HepG2 (cell line): ENCODE results near the gene FNBP1L. TPM values are rescaled to one million over a fixed set of nuclear protein-coding genes. Genes with fewer than 3 reads are reported as not detected.

Experiments used
- ATAC-seq: fragments of 200-7000 bp; cut with Tn5 transposase; 3 replicates; pipeline ENCODE4 v1.9.1; 2020; ENCODE audit warnings: mild to moderate bottlenecking, moderate library complexity
- BruUV-seq: library from RNA; stranded (reverse); fragments of 400-500 nt; replicated peaks from 2 replicates; lab custom pipeline; 2021; lab: Mats Ljungman, UMichigan
- CTCF ChIA-PET: fragments of 300-600 bp; formaldehyde crosslinking; extraction: SDS; loops from one replicate; lab custom pipeline; 2021; ENCODE audit warnings: low total read pairs, inconsistent platforms, low intra/inter-chr PET ratio; lab: Yijun Ruan, JAX
- POLR2A ChIA-PET: fragments of 350-600 bp; sonication (Branson Sonifier 250); formaldehyde crosslinking; loops from one replicate; lab custom pipeline; 2020; ENCODE audit warnings: antibody characterized with exemption, inconsistent platforms; lab: Yijun Ruan, JAX
- DNase-seq: peaks from one replicate; pipeline ENCODE4 v3.0.0-alpha.2; 2015; ENCODE audit warnings: low spot score
- FAIRE-seq: peaks from 3 replicates; lab custom pipeline; 2011; peaks lifted over from hg19 to GRCh38; lab: Jason Lieb, UNC
- H2AFZ ChIP-seq: one replicate; pipeline ENCODE4 v1.6.1; 2011; ENCODE audit warnings: low read length, inconsistent platforms
- H3K27ac ChIP-seq: fragments of 300-600 bp; 3 replicates; pipeline ENCODE4 v1.8.0; 2011; ENCODE audit warnings: mixed run types, mild to moderate bottlenecking, mixed read lengths, low read length, inconsistent platforms; ENCODE audit not compliant: insufficient read depth; ENCODE audit errors: extremely low read length
- H3K27me3 ChIP-seq, 2 experiments: fragments of 200-600 bp in 1 of 2; 2 replicates in 1 of 2; 3 replicates in 1 of 2; pipeline versions ENCODE4 v1.6.0 to v1.8.0; 2011; ENCODE audit warnings: low read length in 2 of 2, mild to moderate bottlenecking in 2 of 2, moderate library complexity in 2 of 2, inconsistent platforms in 1 of 2; ENCODE audit not compliant: insufficient read depth in 2 of 2, control insufficient read depth in 1 of 2
- H3K36me3 ChIP-seq, 2 experiments: fragments of 200-600 bp in 1 of 2; replicated peaks in 1 of 2; 2 replicates in 1 of 2; 3 replicates in 1 of 2; pipeline versions ENCODE4 v1.5.1 to v1.8.0; 2011; ENCODE audit warnings: low read length in 2 of 2, inconsistent platforms in 1 of 2; ENCODE audit not compliant: insufficient read depth in 2 of 2, control insufficient read depth in 1 of 2
- H3K4me1 ChIP-seq: 2 replicates; pipeline ENCODE4 v1.5.1; 2012; ENCODE audit warnings: low read length, inconsistent platforms; ENCODE audit not compliant: insufficient read depth
- H3K4me2 ChIP-seq: 2 replicates; pipeline ENCODE4 v1.6.0; 2011; ENCODE audit warnings: low read depth, low read length, inconsistent platforms
- H3K4me3 ChIP-seq, 3 experiments: fragments of 200-600 bp in 1 of 3; sonication (generic), shearing (Covaris generic) in 1 of 3; replicated peaks in 1 of 3; 2 replicates each; pipeline ENCODE4 v1.5.1; 2011 to 2016; ENCODE audit warnings: low read length in 3 of 3, inconsistent platforms in 2 of 3, low read depth in 2 of 3, mild to moderate bottlenecking in 2 of 3, control low read depth in 1 of 3, mixed read lengths in 1 of 3; ENCODE audit not compliant: insufficient read depth in 1 of 3
- H3K79me2 ChIP-seq: one replicate; pipeline ENCODE4 v1.6.1; 2011; ENCODE audit warnings: low read length, inconsistent platforms; ENCODE audit not compliant: insufficient read depth
- H3K9ac ChIP-seq: 2 replicates; pipeline ENCODE4 v1.6.0; 2011; ENCODE audit warnings: mild to moderate bottlenecking, low read depth, low read length, inconsistent platforms; ENCODE audit not compliant: insufficient read depth
- H3K9me3 ChIP-seq: 2 replicates; pipeline ENCODE4 v1.5.1; 2012; ENCODE audit warnings: mild to moderate bottlenecking, low read length
- H4K20me1 ChIP-seq: 2 replicates; pipeline ENCODE4 v1.6.0; 2011; ENCODE audit warnings: inconsistent platforms, mild to moderate bottlenecking, low read length, moderate library complexity; ENCODE audit not compliant: insufficient read depth
- MAF1 ChIP-seq: sonication (generic); formaldehyde crosslinking; IDR thresholded peaks from 2 replicates; pipeline ENCODE4 v1.5.0; 2020; ENCODE audit warnings: missing genetic modification reagents, borderline replicate concordance
- MLX ChIP-seq: IDR thresholded peaks from 2 replicates; pipeline ENCODE4 v1.6.1; 2016
- MYPOP ChIP-seq: sonication (generic); formaldehyde crosslinking; IDR thresholded peaks from 2 replicates; pipeline ENCODE4 v1.8.1; 2023; ENCODE audit warnings: mild to moderate bottlenecking, moderate library complexity, missing genetic modification reagents
- SOX5 ChIP-seq: IDR thresholded peaks from 2 replicates; pipeline ENCODE4 v1.6.1; 2016; ENCODE audit warnings: borderline replicate concordance
- XBP1 ChIP-seq: sonication (generic); formaldehyde crosslinking; IDR thresholded peaks from 2 replicates; pipeline ENCODE4 v1.5.0; 2020; ENCODE audit warnings: missing genetic modification reagents
- ZBTB2 ChIP-seq: sonication (generic); formaldehyde crosslinking; IDR thresholded peaks from 2 replicates; pipeline ENCODE4 v1.8.0; 2022; ENCODE audit warnings: low read depth, missing genetic modification reagents
- ZBTB42 ChIP-seq: sonication (generic); formaldehyde crosslinking; IDR thresholded peaks from 2 replicates; pipeline ENCODE4 v1.5.0; 2020; ENCODE audit warnings: mild to moderate bottlenecking, missing genetic modification reagents
- ZNF234 ChIP-seq: sonication (generic); formaldehyde crosslinking; conservative IDR thresholded peaks from 2 replicates; pipeline ENCODE4 v1.5.1; 2020; ENCODE audit warnings: mild to moderate bottlenecking, missing genetic modification reagents
- ZNF550 ChIP-seq: sonication (generic); formaldehyde crosslinking; IDR thresholded peaks from 2 replicates; pipeline ENCODE4 v1.4.0; 2020; ENCODE audit warnings: mild to moderate bottlenecking, missing genetic modification reagents, borderline replicate concordance
- ZNF776 ChIP-seq: sonication (generic); formaldehyde crosslinking; IDR thresholded peaks from 2 replicates; pipeline ENCODE4 v1.4.0; 2020; ENCODE audit warnings: mild to moderate bottlenecking, missing genetic modification reagents
- ZSCAN31 ChIP-seq: sonication (generic); formaldehyde crosslinking; IDR thresholded peaks from 2 replicates; pipeline ENCODE4 v1.5.0; 2020; ENCODE audit warnings: low read depth, mild to moderate bottlenecking, missing genetic modification reagents
- ZXDC ChIP-seq: sonication (generic); formaldehyde crosslinking; IDR thresholded peaks from 2 replicates; pipeline ENCODE4 v1.5.0; 2020; ENCODE audit warnings: mild to moderate bottlenecking, missing genetic modification reagents
- in situ Hi-C: cut with HindIII; loops from 2 replicates; pipeline ENCODE4 v1.10.0; 2017; ENCODE audit warnings: low pct_unique_long_range_greater_than_20kb; ENCODE audit not compliant: extremely low pct_ligation_motif_present
- intact Hi-C: fragments of 100-400 bp; cut with micrococcal nuclease; formaldehyde crosslinking; loops from one replicate; pipeline ENCODE4 v1.10.0; 2022; ENCODE audit not compliant: unreplicated experiment
- polyA plus RNA-seq, 8 experiments: library from polyadenylated mRNA; depleted of rRNA in 3 of 8; stranded (reverse) in 7 of 8; unstranded in 1 of 8; fragments of >200 nt; fragmentation: Illumina TruSeq in 4 of 8; extraction: Trizol in 4 of 8; gene quantifications; 2 replicates each; pipeline versions ENCODE4 v1.2.1 to v1.2.3, GENCODE V29; 2011 to 2016; ENCODE audit warnings: low read depth in 4 of 8, missing spikeins in 1 of 8, mixed read lengths in 1 of 8; ENCODE audit not compliant: insufficient read depth in 1 of 8
- total RNA-seq, 5 experiments: library from RNA; depleted of rRNA; stranded (reverse); fragments of >200 nt; fragmentation: Illumina TruSeq; extraction: Trizol; gene quantifications; 2 replicates each; pipeline ENCODE4 v1.2.3, GENCODE V29; 2016; ENCODE audit warnings: low read depth in 1 of 5

The FNBP1L gene
- total and polyA plus RNA-seq, 2 of the 13 experiments (the other 11 are each of a cell fraction or from before 2014, with no cell fraction given) = 24.1 to 27.1 TPM

- CTCF ChIA-PET = no interaction called here
- FAIRE-seq (no peak), ATAC-seq (no peak), DNase-seq (no peak)
- intact Hi-C loops (no loop called here), in situ Hi-C loops (no loop called here)
- Histone ChIP-seq H3K4me2 (no peak overlapping the region), H3K36me3 (peaks cover 2 to 7% of the 10 kb centered on the region in 2 experiments; a peak in 4 of 5 replicates), H4K20me1 (no peaks in the 10 kb centered on the region), H3K4me3 (no peak overlapping the region), H3K9ac (no peak overlapping the region), H3K27ac (no peak overlapping the region), H3K9me3 (no peaks in the 10 kb centered on the region), H3K27me3 (no peaks in the 10 kb centered on the region), H3K79me2 (peaks cover 17% of the 10 kb centered on the region), H2AFZ (no peak overlapping the region), H3K4me1 (no peaks in the 10 kb centered on the region)
- BruUV-seq = no TSS peak
- TF ChIP-seq XBP1 (CRISPR knock-in tag) (no peak), ZBTB2 (CRISPR knock-in tag) (no peak), ZBTB42 (CRISPR knock-in tag) (no peak), MLX (CRISPR knock-in tag) (no peak), ZNF550 (CRISPR knock-in tag) (no peak), ZNF776 (no peak), ZXDC (CRISPR knock-in tag) (no peak), MAF1 (CRISPR knock-in tag) (no peak), SOX5 (CRISPR knock-in tag) (no peak), MYPOP (CRISPR knock-in tag) (no peak), ZSCAN31 (CRISPR knock-in tag) (no peak), ZNF234 (no peak)
- POLR2A ChIA-PET = no interaction called here
Measured at GRCh38 chr1:93503816-93504215, 55.9 kb downstream of the FNBP1L start.
